ENCODE data around the gene POLA2. TPM values are rescaled to one million over a fixed set of nuclear protein-coding genes. Genes with fewer than 3 reads are reported as not detected.

Gene POLA2
- total RNA-seq, 1 donor from 2014 or later = 5.2 TPM

- peak; percentile 98 for DNase-seq (ENCODE audit: low read depth)
- Histone ChIP-seq H3K9me3 (ENCODE audit: insufficient read depth, low read depth, low read length) (no peaks in the 10 kb centered on the region), H4K20me1 (ENCODE audit: insufficient read depth, low read length) (no peaks in the 10 kb centered on the region), H3K4me3 (ENCODE audit: insufficient read depth, low read depth, low read length) (no peak overlapping the region), H3K4me1 (ENCODE audit: insufficient read depth, low read length) (peaks cover 46% of the 10 kb centered on the region), H3K27ac (ENCODE audit: low read depth, low read length) (peak overlapping the region; percentile 89), H3K4me2 (ENCODE audit: low read length) (peak overlapping the region; percentile 67), H3K36me3 (ENCODE audit: insufficient read depth, low read length) (peaks cover 21% of the 10 kb centered on the region), H2AFZ (ENCODE audit: low read depth, low read length) (no peak overlapping the region), H3K27me3 (ENCODE audit: insufficient read depth, low read length) (no peaks in the 10 kb centered on the region), H3K9ac (ENCODE audit: low read length) (peak overlapping the region; percentile 63), H3K79me2 (ENCODE audit: insufficient read depth, low read length) (no peaks in the 10 kb centered on the region)
- peak; percentile 29 for FAIRE-seq
- Mint-ChIP-seq H3K4me3 (ENCODE audit: unreplicated experiment) (peak overlapping the region; percentile 63), H3K9me3 (ENCODE audit: unreplicated experiment) (no peaks in the 10 kb centered on the region), H3K36me3 (ENCODE audit: low read depth, unreplicated experiment) (no peaks in the 10 kb centered on the region), H3K4me1 (ENCODE audit: low read depth, unreplicated experiment) (peaks cover 58% of the 10 kb centered on the region), H3K27ac (ENCODE audit: unreplicated experiment) (peak overlapping the region; percentile 96), H3K27me3 (ENCODE audit: low read depth, unreplicated experiment) (no peaks in the 10 kb centered on the region)
- TF ChIP-seq EZH2 (IDR thresholded peaks at IDR 0.05; ENCODE audit: insufficient read depth, low read length) (no peak), CTCF (IDR thresholded peaks at IDR 0.05; ENCODE audit: insufficient read depth, low read depth, low read length) (no peak)
These were observed 18.1 kb downstream of the POLA2 start for GRCh38 chr11:65279741-65280440.

- peaks cover 52% of the 10 kb centered on the region for H3K4me1 Mint-ChIP-seq (ENCODE audit: low read depth, unreplicated experiment)
- no peaks in the 10 kb centered on the region for H3K9me3 ChIP-seq (ENCODE audit: insufficient read depth, low read depth, low read length)
- no peaks in the 10 kb centered on the region for H3K9me3 Mint-ChIP-seq (ENCODE audit: unreplicated experiment)
- no peaks in the 10 kb centered on the region for H3K27me3 ChIP-seq (ENCODE audit: insufficient read depth, low read length)
- no peaks in the 10 kb centered on the region for H3K79me2 ChIP-seq (ENCODE audit: insufficient read depth, low read length)
- no peaks in the 10 kb centered on the region for H3K36me3 Mint-ChIP-seq (ENCODE audit: low read depth, unreplicated experiment)
- peaks cover 21% of the 10 kb centered on the region for H3K36me3 ChIP-seq (ENCODE audit: insufficient read depth, low read length)
- H3K9ac ChIP-seq (ENCODE audit: low read length) = peak overlapping the region; percentile 63
- no peak overlapping the region for H3K4me3 Mint-ChIP-seq (ENCODE audit: unreplicated experiment)
- no peak for TF ChIP-seq EZH2 (IDR thresholded peaks at IDR 0.05; ENCODE audit: insufficient read depth, low read length)
- no peak for TF ChIP-seq CTCF (IDR thresholded peaks at IDR 0.05; ENCODE audit: insufficient read depth, low read depth, low read length)
- no peaks in the 10 kb centered on the region for H4K20me1 ChIP-seq (ENCODE audit: insufficient read depth, low read length)
- H3K4me3 ChIP-seq (ENCODE audit: insufficient read depth, low read depth, low read length) = no peak overlapping the region
- DNase-seq (ENCODE audit: low read depth) = no peak
- no peaks in the 10 kb centered on the region for H3K27me3 Mint-ChIP-seq (ENCODE audit: low read depth, unreplicated experiment)
- H3K27ac Mint-ChIP-seq (ENCODE audit: unreplicated experiment) = peak overlapping the region; percentile 96
- no peak overlapping the region for H2AFZ ChIP-seq (ENCODE audit: low read depth, low read length)
- H3K27ac ChIP-seq (ENCODE audit: low read depth, low read length) = peak overlapping the region; percentile 89
- FAIRE-seq = no peak
- peaks cover 43% of the 10 kb centered on the region for H3K4me1 ChIP-seq (ENCODE audit: insufficient read depth, low read length)
- H3K4me2 ChIP-seq (ENCODE audit: low read length) = peak overlapping the region; percentile 67
These were observed 18.9 kb downstream of the POLA2 start for GRCh38 chr11:65280646-65281045.

GRCh38 chr11:65286686-65287085, 24.9 kb downstream of the POLA2 start:
- H3K36me3 Mint-ChIP-seq (ENCODE audit: low read depth, unreplicated experiment) = peaks cover 14% of the 10 kb centered on the region
- Histone ChIP-seq H3K27me3 (ENCODE audit: insufficient read depth, low read length) (no peaks in the 10 kb centered on the region), H3K9me3 (ENCODE audit: insufficient read depth, low read depth, low read length) (no peaks in the 10 kb centered on the region), H3K36me3 (ENCODE audit: insufficient read depth, low read length) (peaks cover 23% of the 10 kb centered on the region), H3K4me2 (ENCODE audit: low read length) (no peak overlapping the region), H3K9ac (ENCODE audit: low read length) (no peak overlapping the region), H3K27ac (ENCODE audit: low read depth, low read length) (no peak overlapping the region), H3K79me2 (ENCODE audit: insufficient read depth, low read length) (no peaks in the 10 kb centered on the region), H4K20me1 (ENCODE audit: insufficient read depth, low read length) (no peaks in the 10 kb centered on the region), H2AFZ (ENCODE audit: low read depth, low read length) (no peak overlapping the region), H3K4me3 (ENCODE audit: insufficient read depth, low read depth, low read length) (no peak overlapping the region), H3K4me1 (ENCODE audit: insufficient read depth, low read length) (peaks cover 15% of the 10 kb centered on the region)
- no peak for FAIRE-seq
- TF ChIP-seq CTCF (IDR thresholded peaks at IDR 0.05; ENCODE audit: insufficient read depth, low read depth, low read length) (no peak), EZH2 (IDR thresholded peaks at IDR 0.05; ENCODE audit: insufficient read depth, low read length) (no peak)
- H3K9me3 Mint-ChIP-seq (ENCODE audit: unreplicated experiment) = peaks cover 1% of the 10 kb centered on the region
- H3K4me1 Mint-ChIP-seq (ENCODE audit: low read depth, unreplicated experiment) = peaks cover 15% of the 10 kb centered on the region
- no peak overlapping the region for H3K27ac Mint-ChIP-seq (ENCODE audit: unreplicated experiment)
- DNase-seq (ENCODE audit: low read depth) = no peak
- no peak overlapping the region for H3K4me3 Mint-ChIP-seq (ENCODE audit: unreplicated experiment)
- H3K27me3 Mint-ChIP-seq (ENCODE audit: low read depth, unreplicated experiment) = no peaks in the 10 kb centered on the region

All from astrocyte (in vitro differentiated cells and primary cell).